Measurements from ENCODE around the gene RAB44.

RAB44 gene

GRCh38 chr6:36698196-36698595 is 570 bp downstream of the RAB44 start:
- no peak overlapping the region for H3K4me2 ChIP-seq (ENCODE audit: low read length, poor library complexity, severe bottlenecking)
- no peak overlapping the region for H2BK5ac ChIP-seq (ENCODE audit: low read depth, low read length, poor library complexity, severe bottlenecking)
- H2BK12ac ChIP-seq (ENCODE audit: low read length in 2 of 2): no peak overlapping the region
- H3K14ac ChIP-seq (ENCODE audit: low read length in 2 of 2): no peak overlapping the region
- no peak overlapping the region for H3K4me3 ChIP-seq (ENCODE audit: insufficient read depth in 1 of 2, low read depth in 1 of 2, low read length in 2 of 2)
- H2BK120ac ChIP-seq (ENCODE audit: low read depth, low read length): no peak overlapping the region
- peaks cover 4% of the 10 kb centered on the region for H3K4me1 ChIP-seq (ENCODE audit: control insufficient read depth, insufficient read depth, low read depth, low read length)
- H4K91ac ChIP-seq (ENCODE audit: low read length): no peak overlapping the region
- H3K4ac ChIP-seq (ENCODE audit: low read depth in 1 of 2, low read length in 2 of 2): no peak overlapping the region
- H3K36me3 ChIP-seq (ENCODE audit: control insufficient read depth in 1 of 2, insufficient read depth in 2 of 2, low read depth in 1 of 2, low read length in 2 of 2): no peaks in the 10 kb centered on the region
- H3K79me1 ChIP-seq (replicated peaks; ENCODE audit: low read length, poor library complexity, severe bottlenecking): no peaks in the 10 kb centered on the region
- no peak overlapping the region for H2AK5ac ChIP-seq (ENCODE audit: low read length, severe bottlenecking)
- H3K9ac ChIP-seq (ENCODE audit: low read length): no peak overlapping the region
- H3K27me3 ChIP-seq (ENCODE audit: control insufficient read depth in 1 of 2, insufficient read depth in 1 of 2, low read length in 2 of 2): peaks cover 7 to 9% of the 10 kb centered on the region in 2 experiments
- no peak overlapping the region for H3K27ac ChIP-seq (ENCODE audit: low read length, poor library complexity, severe bottlenecking)
- H4K8ac ChIP-seq (ENCODE audit: low read length): no peak overlapping the region
- no peak overlapping the region for H2BK15ac ChIP-seq (ENCODE audit: low read depth, poor library complexity, severe bottlenecking)
- WGBS: 94% methylated on average over 6 of the region's 6 CpGs
- peaks cover 7% of the 10 kb centered on the region for H3K9me3 ChIP-seq (ENCODE audit: control insufficient read depth, low read length)
- H3K18ac ChIP-seq (ENCODE audit: low read depth in 1 of 2, low read length in 2 of 2): no peak overlapping the region
- no peak overlapping the region for H3K23ac ChIP-seq (ENCODE audit: low read length in 2 of 2)
- no peak overlapping the region for H2AFZ ChIP-seq (ENCODE audit: low read depth, low read length)
- no peak for DNase-seq

- no peak overlapping the region for H3K4ac ChIP-seq (ENCODE audit: low read depth in 1 of 2, low read length in 2 of 2)
- H3K18ac ChIP-seq (ENCODE audit: low read depth in 1 of 2, low read length in 2 of 2): no peak overlapping the region
- H2BK5ac ChIP-seq (ENCODE audit: low read depth, low read length, poor library complexity, severe bottlenecking): no peak overlapping the region
- H3K4me2 ChIP-seq (ENCODE audit: low read length, poor library complexity, severe bottlenecking): no peak overlapping the region
- H2BK12ac ChIP-seq (ENCODE audit: low read length in 2 of 2): no peak overlapping the region
- no peak overlapping the region for H2BK120ac ChIP-seq (ENCODE audit: low read depth, low read length)
- H3K27me3 ChIP-seq (ENCODE audit: control insufficient read depth in 1 of 2, insufficient read depth in 1 of 2, low read length in 2 of 2): peaks cover 12 to 13% of the 10 kb centered on the region in 2 experiments
- no peak overlapping the region for H2AK5ac ChIP-seq (ENCODE audit: low read length, severe bottlenecking)
- no peak overlapping the region for H2BK15ac ChIP-seq (ENCODE audit: low read depth, poor library complexity, severe bottlenecking)
- peaks cover 7% of the 10 kb centered on the region for H3K9me3 ChIP-seq (ENCODE audit: control insufficient read depth, low read length)
- no peak overlapping the region for H3K23ac ChIP-seq (ENCODE audit: low read length in 2 of 2)
- H2AFZ ChIP-seq (ENCODE audit: low read depth, low read length): no peak overlapping the region
- H4K8ac ChIP-seq (ENCODE audit: low read length): no peak overlapping the region
- H3K9ac ChIP-seq (ENCODE audit: low read length): no peak overlapping the region
- H3K36me3 ChIP-seq (ENCODE audit: control insufficient read depth in 1 of 2, insufficient read depth in 2 of 2, low read depth in 1 of 2, low read length in 2 of 2): no peaks in the 10 kb centered on the region
- H4K91ac ChIP-seq (ENCODE audit: low read length): no peak overlapping the region
- no peak overlapping the region for H3K4me3 ChIP-seq (ENCODE audit: insufficient read depth in 1 of 2, low read depth in 1 of 2, low read length in 2 of 2)
- DNase-seq: no peak
- WGBS: 80% methylated on average over 8 of the region's 8 CpGs
- H3K79me1 ChIP-seq (replicated peaks; ENCODE audit: low read length, poor library complexity, severe bottlenecking): no peaks in the 10 kb centered on the region
- peaks cover 4% of the 10 kb centered on the region for H3K4me1 ChIP-seq (ENCODE audit: control insufficient read depth, insufficient read depth, low read depth, low read length)
- H3K27ac ChIP-seq (ENCODE audit: low read length, poor library complexity, severe bottlenecking): no peak overlapping the region
- H3K14ac ChIP-seq (ENCODE audit: low read length in 2 of 2): peak overlapping the region in 1 of 2 experiments; percentile 2
Measured at GRCh38 chr6:36698871-36699271, 1.2 kb downstream of the RAB44 start.

GRCh38 chr6:36699348-36699747 is 1.7 kb downstream of the RAB44 start:
- peaks cover 15 to 16% of the 10 kb centered on the region in 2 experiments for H3K27me3 ChIP-seq (ENCODE audit: control insufficient read depth in 1 of 2, insufficient read depth in 1 of 2, low read length in 2 of 2)
- peaks cover 7% of the 10 kb centered on the region for H3K9me3 ChIP-seq (ENCODE audit: control insufficient read depth, low read length)
- no peak overlapping the region for H3K4me3 ChIP-seq (ENCODE audit: insufficient read depth in 1 of 2, low read depth in 1 of 2, low read length in 2 of 2)
- no peak overlapping the region for H2AFZ ChIP-seq (ENCODE audit: low read depth, low read length)
- H2AK5ac ChIP-seq (ENCODE audit: low read length, severe bottlenecking): no peak overlapping the region
- no peak overlapping the region for H4K91ac ChIP-seq (ENCODE audit: low read length)
- no peak overlapping the region for H3K9ac ChIP-seq (ENCODE audit: low read length)
- H3K23ac ChIP-seq (ENCODE audit: low read length in 2 of 2): no peak overlapping the region
- no peak overlapping the region for H3K4me2 ChIP-seq (ENCODE audit: low read length, poor library complexity, severe bottlenecking)
- no peak overlapping the region for H4K8ac ChIP-seq (ENCODE audit: low read length)
- no peak overlapping the region for H2BK5ac ChIP-seq (ENCODE audit: low read depth, low read length, poor library complexity, severe bottlenecking)
- H3K18ac ChIP-seq (ENCODE audit: low read depth in 1 of 2, low read length in 2 of 2): no peak overlapping the region
- no peak overlapping the region for H2BK120ac ChIP-seq (ENCODE audit: low read depth, low read length)
- H3K14ac ChIP-seq (ENCODE audit: low read length in 2 of 2): no peak overlapping the region
- H3K4me1 ChIP-seq (ENCODE audit: control insufficient read depth, insufficient read depth, low read depth, low read length): peaks cover 4% of the 10 kb centered on the region
- no peak overlapping the region for H2BK12ac ChIP-seq (ENCODE audit: low read length in 2 of 2)
- H3K4ac ChIP-seq (ENCODE audit: low read depth in 1 of 2, low read length in 2 of 2): no peak overlapping the region
- H2BK15ac ChIP-seq (ENCODE audit: low read depth, poor library complexity, severe bottlenecking): no peak overlapping the region
- 90% methylated on average over 7 of the region's 7 CpGs for WGBS
- no peaks in the 10 kb centered on the region for H3K79me1 ChIP-seq (replicated peaks; ENCODE audit: low read length, poor library complexity, severe bottlenecking)
- no peak overlapping the region for H3K27ac ChIP-seq (ENCODE audit: low read length, poor library complexity, severe bottlenecking)
- no peak for DNase-seq
- no peaks in the 10 kb centered on the region for H3K36me3 ChIP-seq (ENCODE audit: control insufficient read depth in 1 of 2, insufficient read depth in 2 of 2, low read depth in 1 of 2, low read length in 2 of 2)

GRCh38 chr6:36700071-36700812 is 2.6 kb downstream of the RAB44 start:
- H2AFZ ChIP-seq (ENCODE audit: low read depth, low read length): no peak overlapping the region
- H3K36me3 ChIP-seq (ENCODE audit: control insufficient read depth in 1 of 2, insufficient read depth in 2 of 2, low read depth in 1 of 2, low read length in 2 of 2): no peaks in the 10 kb centered on the region
- DNase-seq: no peak
- H3K9ac ChIP-seq (ENCODE audit: low read length): no peak overlapping the region
- no peak overlapping the region for H3K4ac ChIP-seq (ENCODE audit: low read depth in 1 of 2, low read length in 2 of 2)
- H3K4me2 ChIP-seq (ENCODE audit: low read length, poor library complexity, severe bottlenecking): no peak overlapping the region
- H4K91ac ChIP-seq (ENCODE audit: low read length): no peak overlapping the region
- no peak overlapping the region for H2BK15ac ChIP-seq (ENCODE audit: low read depth, poor library complexity, severe bottlenecking)
- H3K23ac ChIP-seq (ENCODE audit: low read length in 2 of 2): no peak overlapping the region
- no peak overlapping the region for H2BK5ac ChIP-seq (ENCODE audit: low read depth, low read length, poor library complexity, severe bottlenecking)
- no peak overlapping the region for H2AK5ac ChIP-seq (ENCODE audit: low read length, severe bottlenecking)
- no peak overlapping the region for H3K18ac ChIP-seq (ENCODE audit: low read depth in 1 of 2, low read length in 2 of 2)
- no peaks in the 10 kb centered on the region for H3K79me1 ChIP-seq (replicated peaks; ENCODE audit: low read length, poor library complexity, severe bottlenecking)
- no peak overlapping the region for H3K4me3 ChIP-seq (ENCODE audit: insufficient read depth in 1 of 2, low read depth in 1 of 2, low read length in 2 of 2)
- peaks cover 15 to 17% of the 10 kb centered on the region in 2 experiments for H3K27me3 ChIP-seq (ENCODE audit: control insufficient read depth in 1 of 2, insufficient read depth in 1 of 2, low read length in 2 of 2)
- no peak overlapping the region for H2BK12ac ChIP-seq (ENCODE audit: low read length in 2 of 2)
- 88% methylated on average over 7 of the region's 7 CpGs for WGBS
- H4K8ac ChIP-seq (ENCODE audit: low read length): no peak overlapping the region
- H2BK120ac ChIP-seq (ENCODE audit: low read depth, low read length): no peak overlapping the region
- no peak overlapping the region for H3K14ac ChIP-seq (ENCODE audit: low read length in 2 of 2)
- no peak overlapping the region for H3K27ac ChIP-seq (ENCODE audit: low read length, poor library complexity, severe bottlenecking)
- peaks cover 7% of the 10 kb centered on the region for H3K9me3 ChIP-seq (ENCODE audit: control insufficient read depth, low read length)
- H3K4me1 ChIP-seq (ENCODE audit: control insufficient read depth, insufficient read depth, low read depth, low read length): peaks cover 4% of the 10 kb centered on the region

Measured in mesenchymal stem cell (in vitro differentiated cells and primary cell).